Panc1 (cell line): ENCODE data around the gene IGLL5. TPM values are rescaled to one million over a fixed set of nuclear protein-coding genes. Genes with fewer than 3 reads are reported as not detected.
"Not testable (repeated sequence)": the region's sequence is repeated elsewhere in the genome, so short reads cannot be mapped to it uniquely, and the experiment has no call there.

Experiments used
- ATAC-seq: fragments of 200-7000 bp; cut with Tn5 transposase; 2 replicates; pipeline ENCODE4 v1.9.1; 2020; ENCODE audit warnings: mild to moderate bottlenecking, moderate library complexity
- BruUV-seq: library from RNA; stranded (reverse); fragments of 400-500 nt; replicated peaks from 2 replicates; lab custom pipeline; 2021; lab: Mats Ljungman, UMichigan
- CTCF ChIA-PET: fragments of 300-600 bp; sonication (Branson Sonifier 250); formaldehyde crosslinking; loops from one replicate; lab custom pipeline; 2022; ENCODE audit warnings: antibody characterized with exemption; lab: Charles Lee
- POLR2A ChIA-PET: fragments of 300-600 bp; sonication (Branson Sonifier 250); formaldehyde crosslinking; loops from one replicate; lab custom pipeline; 2022; ENCODE audit warnings: antibody characterized with exemption; lab: Charles Lee
- DNase-seq: peaks from one replicate; pipeline ENCODE4 v3.0.0-alpha.2; 2010; ENCODE audit warnings: low read depth, low spot score
- H3K27ac ChIP-seq: 2 replicates; pipeline ENCODE4 v1.5.1; 2011; ENCODE audit warnings: mild to moderate bottlenecking, low read length, inconsistent platforms
- H3K27me3 ChIP-seq: fragments of 200-500 bp; sonication (Bioruptor generic); 2 replicates; pipeline ENCODE4 v1.6.0; 2014; ENCODE audit warnings: low read length, inconsistent platforms; ENCODE audit not compliant: control insufficient read depth, insufficient read depth
- H3K36me3 ChIP-seq: fragments of 200-500 bp; sonication (Bioruptor generic); 2 replicates; pipeline ENCODE4 v1.5.1; 2014; ENCODE audit warnings: inconsistent platforms, mild to moderate bottlenecking, low read length, moderate library complexity; ENCODE audit not compliant: control insufficient read depth, insufficient read depth
- H3K4me1 ChIP-seq: 2 replicates; pipeline ENCODE4 v1.5.1; 2011; ENCODE audit warnings: inconsistent platforms, mild to moderate bottlenecking, low read length, moderate library complexity; ENCODE audit not compliant: control insufficient read depth, insufficient read depth
- H3K4me3 ChIP-seq, 2 experiments: 2 replicates each; pipeline ENCODE4 v1.5.1; 2011 to 2012; ENCODE audit warnings: low read depth in 2 of 2, low read length in 2 of 2, mild to moderate bottlenecking in 2 of 2, inconsistent platforms in 1 of 2, moderate library complexity in 1 of 2
- H3K9me3 ChIP-seq: fragments of 200-500 bp; sonication (Bioruptor generic); 2 replicates; pipeline ENCODE4 v1.5.1; 2014; ENCODE audit warnings: low read depth, mild to moderate bottlenecking, inconsistent platforms, low read length, moderate library complexity; ENCODE audit not compliant: control insufficient read depth, insufficient read depth
- POLR2AphosphoS5 ChIP-seq: IDR thresholded peaks from 2 replicates; pipeline ENCODE4 v1.6.1; 2012; ENCODE audit warnings: mild to moderate bottlenecking, low read depth, low read length, moderate library complexity
- SIN3A ChIP-seq: IDR thresholded peaks from 2 replicates; pipeline ENCODE4 v1.6.1; 2012; ENCODE audit warnings: low read depth, mild to moderate bottlenecking, low read length, moderate library complexity, borderline replicate concordance; ENCODE audit not compliant: insufficient read depth
- TCF7L2 ChIP-seq: IDR thresholded peaks from 2 replicates; pipeline ENCODE4 v1.6.1; 2011; ENCODE audit warnings: mild to moderate bottlenecking, low read depth, low read length, inconsistent platforms
- in situ Hi-C: cut with HindIII; loops from 2 replicates; pipeline ENCODE4 v1.10.0; 2016; ENCODE audit warnings: low sequenced_read_pairs, low pct_unique_long_range_greater_than_20kb
- intact Hi-C: fragments of 100-400 bp; cut with micrococcal nuclease; formaldehyde crosslinking; loops from one replicate; pipeline ENCODE4 v1.10.0; 2022; ENCODE audit not compliant: unreplicated experiment
- total RNA-seq: library from RNA; stranded (reverse); gene quantifications from one replicate; pipeline ENCODE4 v1.2.1, GENCODE V29; 2021; ENCODE audit not compliant: unreplicated experiment
- TF ChIP-seq, protein P1 (sequence below), 2 experiments: IDR thresholded peaks; 2 replicates each; pipeline ENCODE4 v1.6.1; 2011 to 2012; ENCODE audit warnings: low read depth in 2 of 2, control low read depth in 1 of 2, low read length in 1 of 2, mild to moderate bottlenecking in 1 of 2, moderate library complexity in 1 of 2; ENCODE audit not compliant: insufficient read depth in 1 of 2
- TF ChIP-seq, protein P2 (sequence below): fragments of 450-650 bp; IDR thresholded peaks from 2 replicates; pipeline ENCODE4 v1.5.1; 2017; ENCODE audit warnings: mild to moderate bottlenecking

Gene IGLL5
- total RNA-seq, 1 experiment from 2014 or later, result not detected

DNA sequence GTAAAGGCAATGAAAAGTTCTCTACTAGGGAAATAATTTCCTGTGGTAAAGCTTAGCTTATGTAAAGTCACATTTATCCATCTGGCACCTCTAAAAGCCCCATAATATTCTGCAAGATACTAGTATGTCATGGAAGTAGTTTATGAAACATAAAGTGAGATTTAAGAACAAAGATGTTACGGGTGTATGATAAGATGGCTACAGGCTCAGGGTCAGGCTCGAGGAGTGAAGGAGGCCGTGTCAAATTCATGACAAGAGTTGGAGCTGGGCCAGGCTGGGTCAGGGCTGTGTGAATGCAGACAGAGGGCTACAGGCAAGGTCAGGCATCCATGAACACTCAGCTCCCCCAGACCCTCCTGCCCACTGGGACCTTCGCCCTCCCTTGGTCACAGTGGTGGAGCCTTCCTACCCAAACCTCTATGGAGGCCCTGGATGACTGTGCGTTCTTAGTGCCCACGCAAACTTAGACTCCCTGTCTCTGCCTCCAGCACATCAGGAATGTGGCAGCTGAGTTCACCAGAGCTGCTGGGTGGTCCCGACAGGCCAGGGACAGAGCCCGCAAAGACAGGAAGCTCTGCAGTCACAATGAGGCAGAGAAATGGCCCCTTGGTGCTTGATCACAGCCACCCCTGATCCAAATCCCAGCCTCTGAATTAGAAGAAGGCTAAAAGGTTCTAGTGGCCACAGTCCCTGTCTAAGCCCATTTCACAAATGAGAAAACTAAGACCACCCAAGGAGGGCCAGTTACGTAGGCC, 14.8 kb downstream of the IGLL5 start:
- BruUV-seq, result no TSS peak

DNA sequence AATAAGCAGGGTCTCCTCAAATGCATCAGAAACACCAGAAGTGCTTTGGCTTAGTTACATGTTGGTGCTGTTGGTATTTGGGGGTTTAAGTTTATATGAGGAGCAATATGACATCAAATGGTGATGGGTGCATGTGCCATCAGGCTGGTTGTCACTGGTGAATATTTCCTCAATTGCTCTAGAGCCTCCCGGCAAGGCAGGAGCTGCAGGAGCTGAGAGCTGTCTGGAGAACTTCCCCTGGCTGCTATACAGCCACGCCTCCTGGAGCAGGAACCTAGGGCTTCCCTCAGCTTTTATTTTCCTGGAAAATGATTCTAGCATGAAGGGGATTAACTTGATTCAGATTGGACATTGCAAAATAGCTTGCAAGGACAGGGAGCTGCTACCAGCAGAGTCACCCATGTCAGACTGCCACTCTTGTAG, 15.8 kb downstream of the IGLL5 start:
- no TSS peak for BruUV-seq
- CTCF ChIA-PET, result no interaction called here
- Histone ChIP-seq H3K4me3 (no peak overlapping the region), H3K9me3 (no peaks in the 10 kb centered on the region), H3K36me3 (no peaks in the 10 kb centered on the region), H3K4me1 (no peaks in the 10 kb centered on the region), H3K27me3 (no peaks in the 10 kb centered on the region), H3K27ac (no peak overlapping the region)
- in situ Hi-C loops, result no loop called here
- TF ChIP-seq SIN3A (no peak), POLR2AphosphoS5 (no peak)
- ATAC-seq, result no peak
- POLR2A ChIA-PET, result no interaction called here
- intact Hi-C loops, result no loop called here
- DNase-seq, result no peak

More for the DNA sequence above, 14.8 kb downstream of the IGLL5 start:
- ATAC-seq, result no peak
- Histone ChIP-seq H3K4me1 (no peaks in the 10 kb centered on the region), H3K4me3 (no peak overlapping the region), H3K36me3 (no peaks in the 10 kb centered on the region), H3K27ac (no peak overlapping the region), H3K9me3 (no peaks in the 10 kb centered on the region), H3K27me3 (no peaks in the 10 kb centered on the region)
- ChIA-PET CTCF (no interaction called here), POLR2A (no interaction called here)
- in situ Hi-C loops, result no loop called here
- no peak for DNase-seq
- TF ChIP-seq, protein P1, sequence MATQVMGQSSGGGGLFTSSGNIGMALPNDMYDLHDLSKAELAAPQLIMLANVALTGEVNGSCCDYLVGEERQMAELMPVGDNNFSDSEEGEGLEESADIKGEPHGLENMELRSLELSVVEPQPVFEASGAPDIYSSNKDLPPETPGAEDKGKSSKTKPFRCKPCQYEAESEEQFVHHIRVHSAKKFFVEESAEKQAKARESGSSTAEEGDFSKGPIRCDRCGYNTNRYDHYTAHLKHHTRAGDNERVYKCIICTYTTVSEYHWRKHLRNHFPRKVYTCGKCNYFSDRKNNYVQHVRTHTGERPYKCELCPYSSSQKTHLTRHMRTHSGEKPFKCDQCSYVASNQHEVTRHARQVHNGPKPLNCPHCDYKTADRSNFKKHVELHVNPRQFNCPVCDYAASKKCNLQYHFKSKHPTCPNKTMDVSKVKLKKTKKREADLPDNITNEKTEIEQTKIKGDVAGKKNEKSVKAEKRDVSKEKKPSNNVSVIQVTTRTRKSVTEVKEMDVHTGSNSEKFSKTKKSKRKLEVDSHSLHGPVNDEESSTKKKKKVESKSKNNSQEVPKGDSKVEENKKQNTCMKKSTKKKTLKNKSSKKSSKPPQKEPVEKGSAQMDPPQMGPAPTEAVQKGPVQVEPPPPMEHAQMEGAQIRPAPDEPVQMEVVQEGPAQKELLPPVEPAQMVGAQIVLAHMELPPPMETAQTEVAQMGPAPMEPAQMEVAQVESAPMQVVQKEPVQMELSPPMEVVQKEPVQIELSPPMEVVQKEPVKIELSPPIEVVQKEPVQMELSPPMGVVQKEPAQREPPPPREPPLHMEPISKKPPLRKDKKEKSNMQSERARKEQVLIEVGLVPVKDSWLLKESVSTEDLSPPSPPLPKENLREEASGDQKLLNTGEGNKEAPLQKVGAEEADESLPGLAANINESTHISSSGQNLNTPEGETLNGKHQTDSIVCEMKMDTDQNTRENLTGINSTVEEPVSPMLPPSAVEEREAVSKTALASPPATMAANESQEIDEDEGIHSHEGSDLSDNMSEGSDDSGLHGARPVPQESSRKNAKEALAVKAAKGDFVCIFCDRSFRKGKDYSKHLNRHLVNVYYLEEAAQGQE (IDR thresholded peaks at IDR 0.05; ENCODE audit: insufficient read depth in 1 of 2, low read depth in 2 of 2, low read length in 1 of 2), result no peak
- TF ChIP-seq TCF7L2 (no peak), SIN3A (no peak), POLR2AphosphoS5 (no peak)
- TF ChIP-seq, protein P2, sequence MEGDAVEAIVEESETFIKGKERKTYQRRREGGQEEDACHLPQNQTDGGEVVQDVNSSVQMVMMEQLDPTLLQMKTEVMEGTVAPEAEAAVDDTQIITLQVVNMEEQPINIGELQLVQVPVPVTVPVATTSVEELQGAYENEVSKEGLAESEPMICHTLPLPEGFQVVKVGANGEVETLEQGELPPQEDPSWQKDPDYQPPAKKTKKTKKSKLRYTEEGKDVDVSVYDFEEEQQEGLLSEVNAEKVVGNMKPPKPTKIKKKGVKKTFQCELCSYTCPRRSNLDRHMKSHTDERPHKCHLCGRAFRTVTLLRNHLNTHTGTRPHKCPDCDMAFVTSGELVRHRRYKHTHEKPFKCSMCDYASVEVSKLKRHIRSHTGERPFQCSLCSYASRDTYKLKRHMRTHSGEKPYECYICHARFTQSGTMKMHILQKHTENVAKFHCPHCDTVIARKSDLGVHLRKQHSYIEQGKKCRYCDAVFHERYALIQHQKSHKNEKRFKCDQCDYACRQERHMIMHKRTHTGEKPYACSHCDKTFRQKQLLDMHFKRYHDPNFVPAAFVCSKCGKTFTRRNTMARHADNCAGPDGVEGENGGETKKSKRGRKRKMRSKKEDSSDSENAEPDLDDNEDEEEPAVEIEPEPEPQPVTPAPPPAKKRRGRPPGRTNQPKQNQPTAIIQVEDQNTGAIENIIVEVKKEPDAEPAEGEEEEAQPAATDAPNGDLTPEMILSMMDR, result no peak
- intact Hi-C loops, result no loop called here

DNA sequence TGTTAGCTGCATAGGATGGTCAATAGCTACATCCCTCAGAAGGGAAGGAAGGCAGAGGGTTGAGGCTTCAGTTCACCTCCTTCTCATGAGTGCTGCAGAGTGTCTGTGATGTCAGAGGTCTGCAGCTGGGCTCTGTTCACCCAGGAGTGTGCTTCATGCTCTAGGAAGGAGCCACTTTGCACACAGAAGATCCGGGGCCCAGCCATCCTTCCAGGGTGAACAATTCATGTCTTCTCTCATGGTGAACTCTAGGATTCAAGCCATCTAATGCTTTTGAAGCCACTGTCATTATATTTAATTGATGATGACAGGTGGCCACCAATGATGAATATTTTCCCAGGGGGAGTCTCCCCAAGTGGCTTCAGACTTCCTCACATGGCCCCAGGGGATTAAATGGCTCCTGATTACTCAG, 16.2 kb downstream of the IGLL5 start:
- H3K27ac ChIP-seq, DNase-seq, H3K4me1 ChIP-seq, H3K9me3 ChIP-seq, POLR2A ChIA-PET, BruUV-seq, ATAC-seq, in situ Hi-C loops, H3K36me3 ChIP-seq, H3K27me3 ChIP-seq, H3K4me3 ChIP-seq, intact Hi-C loops, CTCF ChIA-PET: not testable (repeated sequence)

DNA sequence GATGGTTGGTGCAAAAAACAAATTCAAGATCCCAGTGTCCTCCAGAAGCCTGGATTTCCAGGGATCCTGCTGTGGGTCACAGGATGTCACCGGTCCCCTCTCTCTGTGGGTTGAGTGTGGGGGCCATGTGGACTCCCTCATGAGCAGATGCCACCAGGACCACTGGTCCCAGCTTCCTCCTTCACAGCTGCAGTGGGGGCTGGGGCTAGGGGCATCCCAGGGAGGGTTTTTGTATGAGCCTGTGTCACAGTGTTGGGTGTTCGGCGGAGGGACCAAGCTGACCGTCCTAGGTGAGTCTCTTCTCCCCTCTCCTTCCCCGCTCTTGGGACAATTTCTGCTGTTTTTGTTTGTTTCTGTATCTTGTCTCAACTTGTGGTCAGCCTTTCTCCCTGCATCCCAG, 17.1 kb downstream of the IGLL5 start:
- POLR2A ChIA-PET, ATAC-seq, H3K27ac ChIP-seq, CTCF ChIA-PET, in situ Hi-C loops, BruUV-seq, DNase-seq, H3K4me3 ChIP-seq, H3K27me3 ChIP-seq, H3K9me3 ChIP-seq, intact Hi-C loops, H3K4me1 ChIP-seq, H3K36me3 ChIP-seq: not testable (repeated sequence)

DNA sequence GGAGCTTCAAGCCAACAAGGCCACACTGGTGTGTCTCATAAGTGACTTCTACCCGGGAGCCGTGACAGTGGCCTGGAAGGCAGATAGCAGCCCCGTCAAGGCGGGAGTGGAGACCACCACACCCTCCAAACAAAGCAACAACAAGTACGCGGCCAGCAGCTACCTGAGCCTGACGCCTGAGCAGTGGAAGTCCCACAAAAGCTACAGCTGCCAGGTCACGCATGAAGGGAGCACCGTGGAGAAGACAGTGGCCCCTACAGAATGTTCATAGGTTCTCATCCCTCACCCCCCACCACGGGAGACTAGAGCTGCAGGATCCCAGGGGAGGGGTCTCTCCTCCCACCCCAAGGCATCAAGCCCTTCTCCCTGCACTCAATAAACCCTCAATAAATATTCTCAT, 18.8 kb downstream of the IGLL5 start:
- H3K36me3 ChIP-seq, H3K4me3 ChIP-seq, in situ Hi-C loops, BruUV-seq, H3K27me3 ChIP-seq, CTCF ChIA-PET, POLR2A ChIA-PET, H3K4me1 ChIP-seq, H3K9me3 ChIP-seq, ATAC-seq, DNase-seq, H3K27ac ChIP-seq, intact Hi-C loops: not testable (repeated sequence)
